ENCODE data around the gene HBA1.
"Not testable (repeated sequence)": the region's sequence is repeated elsewhere in the genome, so short reads cannot be mapped to it uniquely, and the experiment has no call there.

The HBA1 gene

GRCh38 chr16:159136-159849, 17.2 kb upstream of the HBA1 start:
- in situ Hi-C loops (cut with HindIII; ENCODE audit: low sequenced_read_pairs) = no loop called here

DNA sequence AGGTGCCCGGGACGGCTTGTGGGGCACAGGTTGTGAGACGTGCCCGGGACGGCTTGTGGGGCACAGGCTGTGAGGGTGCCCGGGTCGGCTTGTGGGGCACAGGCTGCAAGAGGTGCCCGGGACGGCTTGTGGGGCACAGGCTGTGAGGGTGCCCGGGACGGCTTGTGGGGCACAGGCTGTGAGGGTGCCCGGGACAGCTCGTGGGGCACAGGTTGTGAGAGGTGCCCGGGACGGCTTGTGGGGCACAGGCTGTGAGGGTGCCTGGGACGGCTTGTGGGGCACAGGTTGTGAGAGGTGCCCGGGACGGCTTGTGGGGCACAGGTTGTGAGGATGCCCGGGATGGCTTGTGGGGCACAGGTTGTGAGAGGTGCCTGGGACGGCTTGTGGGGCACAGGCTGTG, 16.2 kb upstream of the HBA1 start:
- in situ Hi-C loops (cut with HindIII; ENCODE audit: low sequenced_read_pairs) = not testable (repeated sequence)

GRCh38 chr16:160691-161190, 15.7 kb upstream of the HBA1 start:
- in situ Hi-C loops (cut with HindIII; ENCODE audit: low sequenced_read_pairs) = no loop called here

- in situ Hi-C loops (cut with HindIII; ENCODE audit: low sequenced_read_pairs) = no loop called here
Observed at GRCh38 chr16:162271-162991, 14.0 kb upstream of the HBA1 start.

DNA sequence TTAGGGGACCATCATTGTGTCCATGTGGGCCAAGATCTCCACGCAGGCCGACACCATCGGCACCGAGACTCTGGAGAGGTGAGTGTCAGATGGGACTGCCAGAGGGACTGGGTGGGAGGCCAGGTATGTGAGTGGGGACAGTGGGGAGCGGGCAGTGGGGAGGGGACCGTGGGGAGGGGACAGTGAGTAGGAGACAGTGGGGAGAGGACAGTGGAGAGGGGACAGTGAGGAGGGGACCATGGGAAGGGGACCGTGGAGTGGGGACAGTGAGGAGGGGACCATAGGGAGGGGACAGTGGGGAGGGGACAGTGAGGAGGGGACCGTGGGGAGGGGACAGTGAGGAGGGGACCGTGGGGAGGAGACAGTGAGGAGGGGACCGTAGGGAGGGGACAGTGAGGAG, 13.3 kb upstream of the HBA1 start:
- in situ Hi-C loops (cut with HindIII; ENCODE audit: low sequenced_read_pairs) = not testable (repeated sequence)

DNA sequence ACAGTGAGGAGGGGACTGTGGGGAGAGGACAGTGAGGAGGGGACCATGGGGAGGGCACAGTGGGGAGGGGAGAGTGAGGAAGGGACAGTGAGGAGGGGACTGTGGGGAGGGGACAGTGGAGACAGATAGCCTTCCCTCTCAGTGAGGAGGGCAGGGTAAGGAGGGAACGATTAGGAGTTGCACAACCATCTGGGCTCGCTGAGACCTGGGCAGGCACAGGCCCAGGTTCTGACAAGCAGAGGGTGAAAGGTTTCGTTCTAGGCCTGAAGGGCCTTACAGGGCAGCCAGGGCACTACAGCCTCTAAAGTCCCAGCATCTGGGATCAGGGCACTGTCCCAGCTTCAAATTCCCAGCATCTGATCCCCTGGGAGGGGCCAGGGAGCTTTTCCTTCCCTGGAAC, 12.8 kb upstream of the HBA1 start:
- in situ Hi-C loops (cut with HindIII; ENCODE audit: low sequenced_read_pairs) = not testable (repeated sequence)

DNA sequence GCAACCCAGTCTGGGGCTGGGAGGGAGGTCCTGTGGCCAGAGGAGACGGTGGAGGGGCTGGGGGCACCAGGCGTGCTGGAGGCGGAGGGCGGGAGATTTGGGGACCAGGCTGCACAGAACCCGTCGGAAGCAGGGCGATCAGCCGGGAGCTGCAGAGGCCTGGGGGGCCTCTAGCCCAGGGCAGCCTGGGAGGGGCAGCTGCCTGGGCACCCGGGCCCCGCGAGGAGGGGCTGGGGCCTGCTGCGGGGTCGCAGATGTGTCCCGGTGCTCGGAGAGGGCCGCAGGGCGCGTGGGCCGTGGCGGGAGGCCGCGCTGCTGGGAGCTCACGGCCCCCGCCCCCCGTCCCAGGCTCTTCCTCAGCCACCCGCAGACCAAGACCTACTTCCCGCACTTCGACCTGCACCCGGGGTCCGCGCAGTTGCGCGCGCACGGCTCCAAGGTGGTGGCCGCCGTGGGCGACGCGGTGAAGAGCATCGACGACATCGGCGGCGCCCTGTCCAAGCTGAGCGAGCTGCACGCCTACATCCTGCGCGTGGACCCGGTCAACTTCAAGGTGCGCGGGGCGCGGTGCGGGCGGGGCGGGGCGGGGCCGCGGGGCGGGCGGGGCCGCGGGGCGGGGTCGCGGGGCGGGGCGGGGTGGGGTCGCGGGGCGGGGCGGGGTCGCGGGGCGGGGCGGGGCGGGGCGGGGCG, 12.2 kb upstream of the HBA1 start:
- in situ Hi-C loops (cut with HindIII; ENCODE audit: low sequenced_read_pairs) = not testable (repeated sequence)

- in situ Hi-C loops (cut with HindIII; ENCODE audit: low sequenced_read_pairs) = no loop called here
Observed at GRCh38 chr16:164827-165538, 11.5 kb upstream of the HBA1 start.

DNA sequence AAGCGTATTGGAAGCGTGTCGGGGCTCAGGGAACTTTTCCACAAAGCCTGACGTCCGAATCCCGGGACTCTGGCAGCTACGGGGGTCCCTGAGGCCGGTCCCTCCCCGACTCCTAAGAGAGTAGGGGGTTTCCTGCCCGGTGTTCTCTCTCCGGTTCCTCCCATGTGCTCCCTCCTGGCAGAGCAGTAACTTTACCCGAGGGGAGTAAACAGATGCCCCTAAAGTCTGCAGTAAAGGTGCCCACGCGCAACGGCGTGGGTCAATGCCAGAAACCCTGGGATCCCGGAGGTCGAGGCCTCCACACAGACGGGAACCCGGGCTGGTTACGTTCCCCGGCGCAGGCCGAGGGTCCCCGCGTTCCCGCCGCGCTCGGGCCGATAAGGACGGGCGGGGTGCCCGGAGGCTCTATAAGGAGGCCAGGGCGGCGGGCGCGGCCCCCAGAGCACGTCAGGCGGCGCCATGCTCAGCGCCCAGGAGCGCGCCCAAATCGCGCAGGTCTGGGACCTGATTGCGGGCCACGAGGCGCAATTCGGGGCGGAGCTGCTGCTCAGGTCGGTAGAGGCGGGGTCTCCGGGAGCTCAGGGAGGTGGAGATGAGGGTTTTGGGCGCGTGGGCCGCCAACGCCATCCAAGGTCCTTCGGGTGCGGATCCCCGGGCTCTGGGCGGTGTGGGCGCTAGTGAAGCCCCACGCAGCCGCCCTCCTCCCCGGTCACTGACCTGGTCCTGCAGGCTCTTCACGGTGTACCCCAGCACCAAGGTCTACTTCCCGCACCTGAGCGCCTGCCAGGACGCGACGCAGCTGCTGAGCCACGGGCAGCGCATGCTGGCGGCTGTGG, 10.7 kb upstream of the HBA1 start, which contains the start of gene HBM:
Gene HBM (plus strand): TSS at position 440 of the 836 bp plus-strand sequence. CDS start 20 bp downstream, at position 460.
- in situ Hi-C loops (cut with HindIII; ENCODE audit: low sequenced_read_pairs) = no loop called here

DNA sequence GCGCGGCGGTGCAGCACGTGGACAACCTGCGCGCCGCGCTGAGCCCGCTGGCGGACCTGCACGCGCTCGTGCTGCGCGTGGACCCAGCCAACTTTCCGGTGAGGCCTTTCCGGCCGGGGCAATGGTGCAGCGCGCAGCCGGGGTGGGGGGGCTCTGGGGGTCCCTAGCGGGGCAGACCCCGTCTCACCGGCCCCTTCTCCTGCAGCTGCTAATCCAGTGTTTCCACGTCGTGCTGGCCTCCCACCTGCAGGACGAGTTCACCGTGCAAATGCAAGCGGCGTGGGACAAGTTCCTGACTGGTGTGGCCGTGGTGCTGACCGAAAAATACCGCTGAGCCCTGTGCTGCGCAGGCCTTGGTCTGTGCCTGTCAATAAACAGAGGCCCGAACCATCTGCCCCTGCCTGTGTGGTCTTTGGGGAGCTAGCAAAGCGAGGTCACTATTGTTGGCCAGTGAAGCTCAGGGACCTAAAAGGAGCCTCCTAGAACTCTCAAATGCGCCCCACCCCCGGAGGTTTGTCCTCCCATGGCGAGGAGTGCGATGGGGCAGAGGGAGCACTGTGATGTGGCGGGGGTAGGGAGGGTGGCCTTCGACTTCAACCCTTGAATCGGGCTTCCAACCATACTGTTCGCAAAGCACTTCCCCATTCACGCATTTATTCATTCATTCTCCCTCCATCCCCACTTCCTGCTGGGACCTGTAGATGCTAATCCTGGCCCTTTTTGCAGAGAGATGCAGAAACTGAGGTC, 9.9 kb upstream of the HBA1 start:
- in situ Hi-C loops (cut with HindIII; ENCODE audit: low sequenced_read_pairs) = no loop called here

DNA sequence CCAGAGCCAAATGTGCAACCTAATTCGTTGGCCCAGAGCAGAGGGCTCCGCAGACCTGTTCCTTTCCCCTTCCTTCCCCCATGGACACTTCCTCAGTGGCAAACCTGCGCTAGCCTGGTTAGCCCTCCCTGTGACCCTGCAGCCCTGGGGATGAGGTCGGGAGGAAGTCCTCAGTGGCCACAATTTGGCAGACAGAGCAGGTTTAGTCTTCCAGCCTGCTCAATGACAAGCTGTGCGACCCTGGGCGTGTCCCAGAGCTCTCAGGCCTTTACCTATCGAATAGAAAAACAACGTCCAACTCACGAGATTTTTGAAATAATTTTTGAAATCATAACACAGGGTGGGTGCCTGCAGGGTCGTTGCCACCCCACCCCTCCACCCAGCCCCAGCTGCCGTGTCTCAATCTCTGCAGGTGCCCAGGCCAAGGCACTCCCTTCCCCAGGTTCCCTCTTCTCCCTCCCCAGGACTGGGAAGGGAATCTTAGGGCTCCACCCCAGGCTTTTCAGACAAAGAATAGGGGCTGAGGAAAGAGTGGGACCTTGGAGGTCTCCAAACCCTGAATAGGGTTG, 9.3 kb upstream of the HBA1 start:
- in situ Hi-C loops (cut with HindIII; ENCODE audit: low sequenced_read_pairs) = no loop called here

- in situ Hi-C loops (cut with HindIII; ENCODE audit: low sequenced_read_pairs) = no loop called here
Observed at GRCh38 chr16:168424-168823, 8.1 kb upstream of the HBA1 start.

DNA sequence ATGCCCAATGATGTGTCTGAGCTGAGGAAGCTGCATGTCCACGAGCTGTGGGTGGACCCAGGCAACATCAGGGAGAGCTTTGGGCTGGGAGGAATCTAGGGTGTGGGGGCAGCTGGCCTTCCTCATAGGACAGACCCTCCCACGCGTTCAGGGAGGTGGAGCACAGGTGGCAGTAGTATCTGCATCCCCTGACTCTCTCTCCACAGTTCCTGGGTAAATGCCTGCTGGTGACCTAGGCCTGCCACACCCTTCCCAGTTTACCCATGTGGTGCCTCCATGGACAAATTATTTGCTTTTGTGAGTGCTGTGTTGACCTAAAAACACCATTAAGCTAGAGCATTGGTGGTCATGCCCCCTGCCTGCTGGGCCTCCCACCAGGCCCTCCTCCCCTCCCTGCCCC, 7.5 kb upstream of the HBA1 start:
- in situ Hi-C loops (cut with HindIII; ENCODE audit: low sequenced_read_pairs) = no loop called here

DNA sequence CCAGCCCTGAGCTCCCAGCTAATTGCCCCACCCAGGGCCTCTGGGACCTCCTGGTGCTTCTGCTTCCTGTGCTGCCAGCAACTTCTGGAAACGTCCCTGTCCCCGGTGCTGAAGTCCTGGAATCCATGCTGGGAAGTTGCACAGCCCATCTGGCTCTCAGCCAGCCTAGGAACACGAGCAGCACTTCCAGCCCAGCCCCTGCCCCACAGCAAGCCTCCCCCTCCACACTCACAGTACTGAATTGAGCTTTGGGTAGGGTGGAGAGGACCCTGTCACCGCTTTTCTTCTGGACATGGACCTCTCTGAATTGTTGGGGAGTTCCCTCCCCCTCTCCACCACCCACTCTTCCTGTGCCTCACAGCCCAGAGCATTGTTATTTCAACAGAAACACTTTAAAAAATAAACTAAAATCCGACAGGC, 6.4 kb upstream of the HBA1 start:
- in situ Hi-C loops (cut with HindIII; ENCODE audit: low sequenced_read_pairs) = not testable (repeated sequence)

DNA sequence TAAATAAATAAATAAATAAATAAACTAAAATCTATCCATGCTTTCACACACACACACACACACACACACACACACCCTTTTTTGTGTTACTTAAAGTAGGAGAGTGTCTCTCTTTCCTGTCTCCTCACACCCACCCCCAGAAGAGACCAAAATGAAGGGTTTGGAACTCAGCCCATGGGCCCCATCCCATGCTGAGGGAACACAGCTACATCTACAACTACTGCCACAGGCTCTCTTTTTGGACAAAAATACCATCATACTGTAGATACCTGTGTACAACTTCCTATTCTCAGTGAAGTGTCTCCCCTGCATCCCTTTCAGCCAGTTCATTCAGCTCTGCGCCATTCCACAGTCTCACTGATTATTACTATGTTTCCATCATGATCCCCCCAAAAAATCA, 5.7 kb upstream of the HBA1 start:
- in situ Hi-C loops (cut with HindIII; ENCODE audit: low sequenced_read_pairs) = no loop called here

- in situ Hi-C loops (cut with HindIII; ENCODE audit: low sequenced_read_pairs) = not testable (repeated sequence)
Observed at GRCh38 chr16:172374-172941, 4.0 kb upstream of the HBA1 start, which contains the start of gene HBA2. HBA2 (plus strand) TSS chr16:172876; CDS start chr16:172913, 37 bp downstream.

GRCh38 chr16:173211-173854, 3.1 kb upstream of the HBA1 start:
- in situ Hi-C loops (cut with HindIII; ENCODE audit: low sequenced_read_pairs) = not testable (repeated sequence)
